ENCODE results near the gene NOS1.
"Not testable (repeated sequence)": the region's sequence is repeated elsewhere in the genome, so short reads cannot be mapped to it uniquely, and the experiment has no call there.

The NOS1 gene

GRCh38 chr12:117202033-117202432, 159.4 kb downstream of the NOS1 start:
- DNase-seq, result no peak

GRCh38 chr12:117199956-117200744, 161.3 kb downstream of the NOS1 start:
- DNase-seq, result not testable (repeated sequence)

GRCh38 chr12:117196334-117196733, 165.1 kb downstream of the NOS1 start:
- DNase-seq, result not testable (repeated sequence)

- not testable (repeated sequence) for DNase-seq
Measured at GRCh38 chr12:117195027-117195426, 166.4 kb downstream of the NOS1 start.

- no peak for DNase-seq
Measured at GRCh38 chr12:117193903-117194302, 167.5 kb downstream of the NOS1 start.

- DNase-seq, result not testable (repeated sequence)
Measured at GRCh38 chr12:117192581-117192980, 168.8 kb downstream of the NOS1 start.

GRCh38 chr12:117192057-117192456, 169.4 kb downstream of the NOS1 start:
- no peak for DNase-seq

GRCh38 chr12:117190210-117190781, 171.1 kb downstream of the NOS1 start, which contains the start of gene FBXO21:
Gene FBXO21 (minus strand): TSS chr12:117190470. CDS start chr12:117190456, 14 bp downstream.
- DNase-seq, result peak; percentile 44

GRCh38 chr12:117189725-117190209, 171.7 kb downstream of the NOS1 start:
- no peak for DNase-seq

- DNase-seq, result no peak
Measured at GRCh38 chr12:117188961-117189724, 172.3 kb downstream of the NOS1 start.

- DNase-seq, result no peak
Measured at GRCh38 chr12:117188121-117188665, 173.2 kb downstream of the NOS1 start.

- no peak for DNase-seq
Measured at GRCh38 chr12:117187421-117187820, 174.0 kb downstream of the NOS1 start.

GRCh38 chr12:117182866-117183265, 178.6 kb downstream of the NOS1 start:
- DNase-seq, result no peak

GRCh38 chr12:117181468-117181843, 180.0 kb downstream of the NOS1 start:
- DNase-seq, result not testable (repeated sequence)

GRCh38 chr12:117180758-117181467, 180.5 kb downstream of the NOS1 start:
- no peak for DNase-seq

- no peak for DNase-seq
Measured at GRCh38 chr12:117178745-117179144, 182.7 kb downstream of the NOS1 start.

GRCh38 chr12:117178301-117178700, 183.1 kb downstream of the NOS1 start:
- no peak for DNase-seq

GRCh38 chr12:117172168-117172567, 189.3 kb downstream of the NOS1 start:
- DNase-seq, result no peak

- no peak for DNase-seq
Measured at GRCh38 chr12:117171499-117172162, 189.8 kb downstream of the NOS1 start.

GRCh38 chr12:117169548-117169947, 191.9 kb downstream of the NOS1 start:
- no peak for DNase-seq

- DNase-seq, result no peak
Measured at GRCh38 chr12:117168976-117169375, 192.4 kb downstream of the NOS1 start.

GRCh38 chr12:117167769-117168168, 193.7 kb downstream of the NOS1 start:
- no peak for DNase-seq

All from amniotic stem cell (primary cell).